GM10847 (cell line): Measurements from ENCODE around the gene PLD1.

Source experiments
- POLR2A ChIP-seq: IDR thresholded peaks from 2 replicates; pipeline ENCODE4 v1.6.1; 2011; ENCODE audit not compliant: insufficient read length; ENCODE audit errors: extremely low read depth

The PLD1 gene

GRCh38 chr3:171646357-171647133, 163.7 kb downstream of the PLD1 start:
- no peak for TF ChIP-seq POLR2A

GRCh38 chr3:171644681-171645080, 165.6 kb downstream of the PLD1 start:
- no peak for TF ChIP-seq POLR2A

- TF ChIP-seq POLR2A = no peak
Measured at GRCh38 chr3:171643681-171644080, 166.6 kb downstream of the PLD1 start.

- TF ChIP-seq POLR2A = no peak
Measured at GRCh38 chr3:171643033-171643432, 167.2 kb downstream of the PLD1 start.

- TF ChIP-seq POLR2A = no peak
Measured at GRCh38 chr3:171640520-171641412, 169.5 kb downstream of the PLD1 start.

- TF ChIP-seq POLR2A = no peak
Measured at GRCh38 chr3:171636666-171637065, 173.6 kb downstream of the PLD1 start.

GRCh38 chr3:171632766-171633165, 177.5 kb downstream of the PLD1 start:
- no peak for TF ChIP-seq POLR2A

GRCh38 chr3:171622126-171622525, 188.2 kb downstream of the PLD1 start:
- no peak for TF ChIP-seq POLR2A

- TF ChIP-seq POLR2A = no peak
Measured at GRCh38 chr3:171620825-171621434, 189.4 kb downstream of the PLD1 start.

GRCh38 chr3:171616798-171617197, 193.5 kb downstream of the PLD1 start:
- TF ChIP-seq POLR2A = no peak

GRCh38 chr3:171615686-171616085, 194.6 kb downstream of the PLD1 start:
- TF ChIP-seq POLR2A = no peak

- no peak for TF ChIP-seq POLR2A
Measured at GRCh38 chr3:171615281-171615680, 195.0 kb downstream of the PLD1 start.

- no peak for TF ChIP-seq POLR2A
Measured at GRCh38 chr3:171614318-171614921, 195.9 kb downstream of the PLD1 start.

- TF ChIP-seq POLR2A = no peak
Measured at GRCh38 chr3:171607452-171607851, 202.8 kb downstream of the PLD1 start.

GRCh38 chr3:171606151-171606751, 204.0 kb downstream of the PLD1 start:
- TF ChIP-seq POLR2A = no peak
